ENCODE measurements around the gene TGM1.

TGM1 gene

DNA sequence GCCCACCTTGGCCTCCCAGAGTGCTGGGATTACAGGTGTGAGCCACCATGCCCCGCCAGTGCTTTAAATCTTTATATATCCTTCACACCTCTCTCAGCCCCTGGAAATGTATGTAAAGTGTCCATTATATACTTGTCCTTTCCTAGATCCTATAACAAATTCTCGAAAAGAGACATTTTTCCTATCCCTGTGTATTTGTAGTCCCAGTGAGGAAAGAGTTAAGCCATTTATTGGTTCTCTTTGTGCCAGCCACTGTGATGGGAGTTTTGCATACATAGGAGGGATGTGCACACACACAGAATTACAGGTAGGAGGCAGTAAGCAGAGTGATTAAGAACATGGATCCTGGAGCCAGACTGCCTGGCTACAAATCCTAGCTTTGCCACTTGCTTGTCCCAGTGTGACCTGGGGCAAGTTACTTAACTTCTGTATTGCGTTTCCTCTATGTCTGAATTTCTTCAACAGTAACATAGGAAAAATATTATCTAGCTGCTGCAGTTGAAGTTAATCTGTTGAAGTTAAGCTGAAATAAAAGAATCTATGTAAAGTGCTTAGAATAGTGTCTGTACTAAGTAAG is 10.5 kb upstream of the TGM1 start:
- DNase-seq (ENCODE audit: extremely low read depth, low read depth): no peak
- TF ChIP-seq, protein P1, sequence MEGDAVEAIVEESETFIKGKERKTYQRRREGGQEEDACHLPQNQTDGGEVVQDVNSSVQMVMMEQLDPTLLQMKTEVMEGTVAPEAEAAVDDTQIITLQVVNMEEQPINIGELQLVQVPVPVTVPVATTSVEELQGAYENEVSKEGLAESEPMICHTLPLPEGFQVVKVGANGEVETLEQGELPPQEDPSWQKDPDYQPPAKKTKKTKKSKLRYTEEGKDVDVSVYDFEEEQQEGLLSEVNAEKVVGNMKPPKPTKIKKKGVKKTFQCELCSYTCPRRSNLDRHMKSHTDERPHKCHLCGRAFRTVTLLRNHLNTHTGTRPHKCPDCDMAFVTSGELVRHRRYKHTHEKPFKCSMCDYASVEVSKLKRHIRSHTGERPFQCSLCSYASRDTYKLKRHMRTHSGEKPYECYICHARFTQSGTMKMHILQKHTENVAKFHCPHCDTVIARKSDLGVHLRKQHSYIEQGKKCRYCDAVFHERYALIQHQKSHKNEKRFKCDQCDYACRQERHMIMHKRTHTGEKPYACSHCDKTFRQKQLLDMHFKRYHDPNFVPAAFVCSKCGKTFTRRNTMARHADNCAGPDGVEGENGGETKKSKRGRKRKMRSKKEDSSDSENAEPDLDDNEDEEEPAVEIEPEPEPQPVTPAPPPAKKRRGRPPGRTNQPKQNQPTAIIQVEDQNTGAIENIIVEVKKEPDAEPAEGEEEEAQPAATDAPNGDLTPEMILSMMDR (IDR thresholded peaks at IDR 0.05; ENCODE audit: low read depth, low read length): no peak; the same call in 1 of the 2 replicates

GRCh38 chr14:24272467-24272866 is 9.5 kb upstream of the TGM1 start:
- no peak for DNase-seq (ENCODE audit: extremely low read depth, low read depth)
- TF ChIP-seq, protein P1 (IDR thresholded peaks at IDR 0.05; ENCODE audit: low read depth, low read length): no peak

GRCh38 chr14:24271834-24272263 is 8.9 kb upstream of the TGM1 start:
- TF ChIP-seq, protein P1 (IDR thresholded peaks at IDR 0.05; ENCODE audit: low read depth, low read length): no peak
- DNase-seq (ENCODE audit: extremely low read depth, low read depth): no peak

GRCh38 chr14:24271134-24271833 is 8.3 kb upstream of the TGM1 start, which contains the start of gene RABGGTA:
RABGGTA (minus strand) TSS chr14:24271597; CDS start chr14:24271115, 482 bp downstream.
- TF ChIP-seq, protein P1 (IDR thresholded peaks at IDR 0.05; ENCODE audit: low read depth, low read length): peak; percentile 73
- peak; percentile 57 for DNase-seq (ENCODE audit: extremely low read depth, low read depth)

- no peak for DNase-seq (ENCODE audit: extremely low read depth, low read depth)
- TF ChIP-seq, protein P1 (IDR thresholded peaks at IDR 0.05; ENCODE audit: low read depth, low read length): no peak
Observed at GRCh38 chr14:24270537-24271133, 7.7 kb upstream of the TGM1 start.

- TF ChIP-seq, protein P1 (IDR thresholded peaks at IDR 0.05; ENCODE audit: low read depth, low read length): no peak
Observed at GRCh38 chr14:24269910-24270536, 7.0 kb upstream of the TGM1 start.

More at GRCh38 chr14:24269910-24270536, 7.0 kb upstream of the TGM1 start:
- DNase-seq (ENCODE audit: extremely low read depth, low read depth): no peak
